ENCODE measurements around the gene RHPN2.
"Not testable (repeated sequence)": the region's sequence is repeated elsewhere in the genome, so short reads cannot be mapped to it uniquely, and the experiment has no call there.

RHPN2 gene

DNA sequence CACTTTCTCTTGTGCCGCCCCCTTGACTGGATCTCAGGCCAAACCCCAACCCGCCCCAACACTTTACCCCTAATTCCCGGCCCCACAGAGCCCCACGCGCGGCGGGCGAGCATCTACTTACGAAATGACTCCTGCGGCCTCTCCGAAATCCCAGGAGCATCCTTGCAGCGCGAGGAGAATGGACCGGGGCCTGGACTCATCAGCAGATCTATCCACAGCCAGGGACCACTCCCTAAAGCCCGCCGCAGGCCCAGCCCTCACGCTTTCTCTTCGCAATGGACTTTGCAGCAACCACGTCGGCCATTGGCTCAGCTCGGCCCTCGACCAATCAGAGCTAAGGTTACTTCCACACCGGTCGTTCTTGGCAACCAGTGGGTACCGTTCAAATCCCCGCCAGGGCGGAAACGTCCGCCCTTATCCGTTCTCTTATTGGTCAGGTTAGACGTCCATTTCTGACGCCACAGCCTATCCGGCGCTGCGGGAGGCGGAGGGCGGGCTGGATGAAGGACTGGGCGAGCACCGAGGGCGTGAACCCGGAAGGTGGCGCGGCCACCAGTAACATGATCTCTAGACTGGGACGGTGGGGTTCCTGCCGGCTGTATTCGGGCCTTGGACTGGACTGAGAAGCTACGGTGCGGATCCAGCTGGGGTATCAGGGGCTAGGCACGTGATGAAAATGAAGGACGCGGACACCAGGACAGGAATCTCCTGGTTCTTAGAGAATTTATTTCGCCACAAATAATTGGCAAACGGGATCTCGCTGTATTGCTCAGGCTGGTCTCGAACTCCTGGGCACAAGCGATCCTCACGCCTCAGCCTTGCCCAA, 92.8 kb downstream of the RHPN2 start, which contains the start of the genes CEP89 and FAAP24:
TSS of gene CEP89 (minus strand) at position 244 of the 826 bp plus-strand sequence. CDS start at position 160, 84 bp downstream.
TSS of gene FAAP24 (plus strand) at position 528 of the 826 bp plus-strand sequence. CDS start 955 bp downstream, outside the sequence.
- peak; percentile 97 for DNase-seq

DNA sequence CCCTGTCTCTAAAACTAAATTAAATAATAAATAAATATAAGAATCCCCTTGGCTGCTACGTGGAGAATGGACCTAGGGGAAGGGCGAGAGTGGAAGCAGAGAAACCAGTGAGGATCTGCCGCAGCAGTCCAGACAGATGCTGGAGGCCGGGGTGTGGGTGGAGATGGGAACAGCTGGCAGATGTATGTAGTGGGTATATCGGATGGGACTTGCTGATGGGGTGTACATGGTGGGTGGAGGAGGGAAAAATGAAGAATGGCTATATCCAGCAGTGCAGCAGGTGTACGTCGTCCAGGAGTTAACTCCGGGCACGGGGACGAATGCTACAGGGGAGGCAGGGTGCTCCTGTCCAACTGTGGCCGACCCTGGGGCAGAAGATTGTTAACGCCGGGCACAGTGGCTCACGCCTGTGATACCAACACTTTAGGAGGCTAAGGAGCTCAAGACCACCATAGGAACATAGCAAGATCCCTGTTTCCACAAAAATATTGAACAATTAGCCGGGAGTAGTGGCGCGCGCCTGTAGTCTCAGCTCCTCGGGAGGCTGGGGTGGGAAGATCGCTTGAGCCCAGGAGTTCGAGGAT, 93.6 kb downstream of the RHPN2 start:
- no peak for DNase-seq

DNA sequence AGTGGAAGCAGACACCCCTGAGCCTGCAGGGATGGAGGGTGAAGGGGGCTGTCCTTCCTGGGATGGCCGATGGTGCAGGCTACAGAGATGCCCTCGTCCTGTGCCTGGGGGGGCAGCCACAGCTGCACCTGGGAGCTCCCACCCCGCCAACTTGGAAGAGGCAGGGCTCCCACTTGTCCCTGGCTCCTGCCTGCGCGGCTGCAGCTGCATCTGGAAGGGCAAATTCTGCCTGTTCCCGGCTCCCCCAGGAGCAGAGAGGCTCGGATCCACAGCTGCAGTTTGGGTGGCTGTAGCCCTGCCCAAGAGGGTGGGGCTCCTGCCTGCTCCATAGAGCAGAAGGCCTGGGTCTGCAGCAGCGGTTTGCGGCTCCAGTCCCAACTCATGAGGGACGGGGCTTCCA, 95.1 kb downstream of the RHPN2 start:
- no peak for DNase-seq

DNA sequence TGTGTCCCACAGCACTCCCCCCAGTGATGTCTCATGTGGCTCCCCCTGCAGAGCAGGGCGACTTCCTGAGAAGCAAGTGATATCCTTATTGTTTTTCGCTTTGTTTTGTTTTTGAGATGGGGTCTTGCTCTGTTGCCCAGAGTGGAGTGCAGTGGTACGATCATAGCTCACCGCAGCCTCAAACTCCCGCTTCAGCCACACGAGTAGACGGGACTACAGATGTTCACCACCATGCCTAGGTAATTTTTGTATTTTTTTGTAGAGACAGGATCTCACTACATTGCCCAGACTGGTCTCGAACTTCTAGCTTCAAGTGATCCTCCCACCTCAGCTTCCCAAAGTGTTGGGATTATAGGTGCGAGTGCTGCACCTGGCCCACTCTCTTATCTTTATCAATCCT, 97.9 kb downstream of the RHPN2 start:
- no peak for DNase-seq

DNA sequence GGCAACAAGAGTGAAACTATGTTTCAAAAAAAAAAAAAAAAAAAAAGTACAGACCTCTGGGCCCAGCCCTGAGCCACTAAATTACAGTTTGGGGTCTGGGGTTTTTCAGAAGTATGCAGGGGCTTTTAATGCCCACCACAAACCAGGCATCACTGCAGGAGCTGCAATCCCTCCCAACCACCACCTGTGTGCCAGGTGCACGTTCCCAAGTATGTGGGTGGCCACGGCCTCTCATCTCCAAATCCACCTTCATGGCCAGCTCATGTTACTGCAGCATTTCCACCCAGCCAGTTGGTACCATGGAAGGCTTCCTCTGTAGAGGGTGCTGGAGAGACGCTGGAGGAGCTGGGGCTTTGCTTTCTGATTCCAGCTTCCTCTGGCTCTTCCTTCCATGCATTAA, 119.4 kb downstream of the RHPN2 start:
- DNase-seq: no peak

DNA sequence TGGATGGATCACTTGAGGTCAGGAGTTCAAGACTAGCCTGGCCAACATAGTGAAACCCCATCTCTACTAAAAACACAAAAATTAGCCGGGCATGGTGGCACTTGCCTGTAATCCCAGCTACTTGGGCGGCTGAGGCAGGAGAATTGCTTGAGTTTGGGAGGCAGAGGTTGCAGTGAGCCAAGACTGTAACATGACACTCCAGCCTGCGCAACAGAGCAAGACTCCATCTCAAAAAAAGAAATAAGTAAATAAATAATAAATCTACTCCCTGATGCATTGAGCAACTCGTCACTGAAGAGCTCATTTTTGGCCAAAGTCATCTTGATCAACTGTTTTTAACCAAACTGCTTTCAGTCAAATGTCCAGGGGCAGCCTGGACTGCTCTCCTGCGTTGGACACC, 123.4 kb downstream of the RHPN2 start:
- DNase-seq: not testable (repeated sequence)

DNA sequence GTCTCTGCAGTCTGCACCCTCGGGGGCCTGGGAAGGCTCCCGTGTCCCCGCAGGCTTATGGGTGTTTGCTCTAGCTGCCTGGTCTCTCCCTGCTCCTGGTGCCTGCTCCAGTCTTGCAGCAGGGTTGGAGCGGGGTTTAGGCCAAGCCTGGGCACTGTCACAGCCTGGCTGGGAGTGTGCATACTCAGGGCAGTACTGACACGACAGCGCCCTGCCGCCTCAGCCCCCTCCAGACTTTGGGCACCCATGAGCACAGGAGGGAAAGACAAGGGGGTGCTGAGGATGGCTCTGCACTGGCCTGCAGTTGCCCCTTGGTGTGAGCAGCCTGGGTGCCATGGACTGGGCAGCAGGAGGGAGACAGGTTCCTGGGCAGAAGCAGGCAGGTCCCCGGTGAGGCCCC, 128.6 kb downstream of the RHPN2 start:
- no peak for DNase-seq

DNA sequence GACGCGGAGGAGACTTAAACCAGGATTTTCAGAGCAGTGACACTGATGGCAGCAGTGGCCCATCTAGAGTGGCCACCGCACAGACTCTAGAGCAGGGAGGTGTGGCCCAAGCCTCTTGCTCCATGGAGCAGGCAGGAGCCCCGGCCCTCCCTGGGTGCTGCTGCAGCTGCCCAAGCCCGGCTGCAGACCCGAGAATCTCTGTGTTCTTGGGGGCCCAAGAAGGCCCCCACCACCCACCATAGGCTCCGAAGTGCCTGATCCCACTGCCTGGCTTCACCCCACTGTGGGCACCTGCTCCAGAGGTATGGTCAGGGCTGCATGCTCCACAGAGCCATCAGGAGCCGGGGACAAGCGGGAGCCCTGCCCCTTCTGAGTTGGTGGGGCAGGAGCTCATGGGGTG, 129.1 kb downstream of the RHPN2 start:
- no peak for DNase-seq

DNA sequence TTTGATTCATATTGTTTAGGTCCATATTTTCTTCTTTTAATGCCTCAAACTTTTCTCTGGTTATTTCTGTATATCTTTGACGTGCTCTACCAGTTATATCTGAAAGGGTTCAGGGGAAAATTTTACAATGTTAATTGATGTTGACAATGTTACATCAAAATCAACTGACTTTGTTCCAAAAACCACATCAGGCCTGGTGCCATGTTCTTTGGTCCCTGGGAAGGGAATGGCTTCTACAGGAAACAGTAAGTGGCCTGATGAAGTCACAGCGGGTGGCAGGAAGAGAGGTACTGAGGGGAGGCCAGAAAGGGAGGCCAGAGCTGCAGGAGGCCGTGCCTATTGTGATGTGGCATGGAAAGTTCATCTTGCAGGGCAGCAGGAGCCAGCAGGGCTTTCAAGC, 131.1 kb downstream of the RHPN2 start:
- no peak for DNase-seq

DNA sequence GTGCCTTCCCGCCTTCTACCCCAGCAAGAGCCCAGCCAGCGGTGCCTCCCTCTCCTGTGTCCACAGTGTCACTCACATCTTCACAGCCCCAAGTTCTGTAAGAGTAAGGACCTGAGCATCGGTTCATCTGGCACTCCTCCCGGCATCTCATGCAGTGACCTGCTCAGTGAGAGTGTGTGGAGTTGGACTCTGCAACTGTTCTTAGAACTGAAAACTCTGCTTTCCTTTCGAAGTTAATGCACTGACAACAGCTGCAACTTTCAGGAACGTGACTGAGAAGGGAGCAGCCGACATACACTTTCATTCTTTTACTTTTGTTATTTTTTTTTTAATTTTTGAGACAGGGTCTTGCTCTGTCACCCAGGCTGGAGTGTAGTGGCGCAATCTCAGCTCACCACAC, 134.1 kb downstream of the RHPN2 start:
- no peak for DNase-seq

DNA sequence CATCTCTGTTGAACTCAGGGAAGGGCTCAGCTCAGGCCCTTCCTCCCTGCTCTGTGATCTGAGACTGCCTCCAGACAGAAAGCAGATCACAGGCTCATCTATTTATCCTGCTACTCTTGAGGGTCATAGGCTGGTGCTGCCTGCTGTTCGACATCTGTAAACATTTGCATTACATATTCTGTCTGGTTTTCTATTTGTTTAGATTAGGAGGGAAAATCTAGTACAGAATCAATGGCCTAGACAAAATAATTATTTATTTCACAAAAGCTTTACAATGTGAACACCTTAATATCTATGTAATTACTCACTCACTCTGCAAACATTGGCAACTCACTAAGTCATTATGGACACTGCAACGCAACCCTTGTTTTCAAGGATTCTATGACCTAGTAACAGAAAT, 135.9 kb downstream of the RHPN2 start:
- DNase-seq: no peak
